ENCODE results near the gene FAM89A. TPM values are rescaled to one million over a fixed set of nuclear protein-coding genes. Genes with fewer than 3 reads are reported as not detected.

Gene FAM89A
- total RNA-seq, 1 experiment from 2014 or later = 0.24 TPM

GRCh38 chr1:231028682-231029081 lies 11.4 kb downstream of the FAM89A start:
- Histone ChIP-seq H3K4me2 (no peak overlapping the region), H3K79me2 (ENCODE audit: low read depth) (no peaks in the 10 kb centered on the region)
- CTCF ChIA-PET = no interaction called here

GRCh38 chr1:231027971-231028370 lies 12.1 kb downstream of the FAM89A start:
- Histone ChIP-seq H3K9me2 (ENCODE audit: insufficient read depth) (no peaks in the 10 kb centered on the region), H3K79me2 (ENCODE audit: low read depth) (no peaks in the 10 kb centered on the region), H3K4me3 (no peak overlapping the region), H3K4me1 (replicated peaks; ENCODE audit: insufficient read depth) (no peaks in the 10 kb centered on the region), H3K27ac (no peak overlapping the region), H3K27me3 (ENCODE audit: insufficient read depth, low read depth) (0 out of 2 replicates have a peak, but pooled peaks cover 13% of the 10 kb centered on the region), H3F3A (ENCODE audit: insufficient read depth, low read depth) (no peaks in the 10 kb centered on the region), H3K36me3 (ENCODE audit: low read depth) (no peaks in the 10 kb centered on the region), H3K4me2 (no peak overlapping the region), H4K20me1 (ENCODE audit: insufficient read depth) (no peaks in the 10 kb centered on the region), H2AFZ (no peak overlapping the region), H3K9me3 (ENCODE audit: insufficient read depth, low read depth) (no peaks in the 10 kb centered on the region)
- DNase-seq = no peak
- intact Hi-C loops (cut with micrococcal nuclease; ENCODE audit: unreplicated experiment) = no loop called here
- no TSS peak for BruUV-seq (replicated peaks)
- POLR2A ChIA-PET (ENCODE audit: unreplicated experiment) = no interaction called here
- CTCF ChIA-PET = no interaction called here
- TF ChIP-seq EZH2 (IDR thresholded peaks at IDR 0.05; ENCODE audit: low read depth) (no peak), CTCF (conservative IDR thresholded peaks at IDR 0.05) (no peak)

More at GRCh38 chr1:231028682-231029081, 11.4 kb downstream of the FAM89A start:
- H3K36me3 ChIP-seq (ENCODE audit: low read depth) = no peaks in the 10 kb centered on the region
- H3K4me3 ChIP-seq = no peak overlapping the region
- no peaks in the 10 kb centered on the region for H3F3A ChIP-seq (ENCODE audit: insufficient read depth, low read depth)
- no peak for DNase-seq
- no peaks in the 10 kb centered on the region for H4K20me1 ChIP-seq (ENCODE audit: insufficient read depth)
- POLR2A ChIA-PET (ENCODE audit: unreplicated experiment) = no interaction called here
- intact Hi-C loops (cut with micrococcal nuclease; ENCODE audit: unreplicated experiment) = no loop called here
- H3K9me2 ChIP-seq (ENCODE audit: insufficient read depth) = no peaks in the 10 kb centered on the region
- 0 out of 2 replicates have a peak, but pooled peaks cover 13% of the 10 kb centered on the region for H3K27me3 ChIP-seq (ENCODE audit: insufficient read depth, low read depth)
- no TSS peak for BruUV-seq (replicated peaks)
- TF ChIP-seq EZH2 (IDR thresholded peaks at IDR 0.05; ENCODE audit: low read depth) (no peak), CTCF (conservative IDR thresholded peaks at IDR 0.05) (no peak)
- no peaks in the 10 kb centered on the region for H3K9me3 ChIP-seq (ENCODE audit: insufficient read depth, low read depth)
- H3K27ac ChIP-seq = no peak overlapping the region
- H2AFZ ChIP-seq = no peak overlapping the region
- H3K4me1 ChIP-seq (replicated peaks; ENCODE audit: insufficient read depth) = no peaks in the 10 kb centered on the region

- intact Hi-C loops (cut with micrococcal nuclease; ENCODE audit: unreplicated experiment) = no loop called here
- Histone ChIP-seq H3K9me3 (ENCODE audit: insufficient read depth, low read depth) (no peaks in the 10 kb centered on the region), H3K4me2 (no peak overlapping the region), H3K36me3 (ENCODE audit: low read depth) (no peaks in the 10 kb centered on the region), H3F3A (ENCODE audit: insufficient read depth, low read depth) (no peaks in the 10 kb centered on the region), H3K27ac (no peak overlapping the region), H3K4me3 (no peak overlapping the region), H2AFZ (no peak overlapping the region), H4K20me1 (ENCODE audit: insufficient read depth) (no peaks in the 10 kb centered on the region), H3K4me1 (replicated peaks; ENCODE audit: insufficient read depth) (no peaks in the 10 kb centered on the region), H3K9me2 (ENCODE audit: insufficient read depth) (no peaks in the 10 kb centered on the region), H3K27me3 (ENCODE audit: insufficient read depth, low read depth) (0 out of 2 replicates have a peak, but pooled peaks cover 13% of the 10 kb centered on the region), H3K79me2 (ENCODE audit: low read depth) (no peaks in the 10 kb centered on the region)
- DNase-seq = no peak
- ChIA-PET CTCF (no interaction called here), POLR2A (ENCODE audit: unreplicated experiment) (no interaction called here)
- TF ChIP-seq EZH2 (IDR thresholded peaks at IDR 0.05; ENCODE audit: low read depth) = no peak
- no peak for TF ChIP-seq CTCF (conservative IDR thresholded peaks at IDR 0.05)
- BruUV-seq (replicated peaks) = no TSS peak
These were observed 12.7 kb downstream of the FAM89A start for GRCh38 chr1:231027136-231027925.
